Gastrocnemius medialis (tissue), 4 donors: ENCODE measurements around the gene HTRA3.

Experiments used
- CTCF ChIP-seq, 5 experiments: fragments of 450-650 bp in 3 of 5; fragments of 200-600 bp in 2 of 5; sonication (generic) in 2 of 5; IDR thresholded peaks in 4 of 5; conservative IDR thresholded peaks in 1 of 5; 1 replicate in 4 of 5; 2 replicates in 1 of 5; pipeline ENCODE4 v1.5.1; 2016 to 2019; ENCODE audit warnings: antibody characterized with exemption in 5 of 5, mild to moderate bottlenecking in 3 of 5, moderate library complexity in 3 of 5
- POLR2A ChIP-seq, 2 donors: fragments of 450-650 bp; IDR thresholded peaks; one replicate each; pipeline ENCODE4 v1.6.1; 2017; ENCODE audit warnings: antibody characterized with exemption in 2 of 2, mild to moderate bottlenecking in 2 of 2, moderate library complexity in 2 of 2

GRCh38 chr4:8343262-8343966 lies 73.9 kb downstream of the HTRA3 start:
- TF ChIP-seq CTCF (IDR thresholded peaks at IDR 0.05 in 4 of 5, conservative IDR thresholded peaks at IDR 0.05 in 1 of 5) (no peak), POLR2A (IDR thresholded peaks at IDR 0.05) (no peak)
